NCI-H1105 (cell line): ENCODE data around the gene EFCAB6.

Experiments
- DNase-seq: peaks from one replicate; lab custom pipeline; 2025; lab: John Stamatoyannopoulos, UW

The EFCAB6 gene

GRCh38 chr22:43634316-43634715 lies 177.8 kb downstream of the EFCAB6 start:
- DNase-seq, result no peak

DNA sequence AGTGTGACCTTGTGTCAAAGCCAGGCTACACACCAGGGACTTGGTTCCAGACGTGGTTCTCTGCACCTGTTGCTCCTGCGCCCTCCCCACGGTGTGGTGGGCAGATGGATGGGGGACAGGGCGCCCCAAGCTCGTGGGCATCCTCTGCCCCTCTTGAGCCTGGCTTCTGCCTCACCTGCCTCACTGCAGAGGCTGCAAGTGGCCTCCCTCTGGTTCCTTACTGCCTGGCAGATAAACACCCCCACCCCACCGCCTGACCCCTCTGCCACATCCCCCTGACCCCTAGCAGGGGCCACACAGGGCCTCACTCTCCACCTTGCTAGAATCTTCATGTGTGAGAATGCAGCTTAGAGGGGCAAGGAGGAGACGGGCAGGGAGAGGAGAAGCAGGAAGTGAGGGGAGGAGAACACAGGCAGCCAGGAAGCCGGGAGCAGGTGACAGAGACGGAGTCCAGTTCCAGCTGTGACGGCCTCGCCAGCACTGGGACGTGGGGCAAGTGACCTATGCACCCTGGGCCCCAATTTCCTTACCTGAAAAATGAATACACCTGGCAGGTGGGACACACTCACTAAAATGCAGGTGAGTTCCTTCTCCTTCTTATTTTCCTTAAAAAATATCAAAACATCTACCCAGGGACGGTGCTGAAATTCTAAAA lies 178.3 kb downstream of the EFCAB6 start:
- DNase-seq, result no peak

DNA sequence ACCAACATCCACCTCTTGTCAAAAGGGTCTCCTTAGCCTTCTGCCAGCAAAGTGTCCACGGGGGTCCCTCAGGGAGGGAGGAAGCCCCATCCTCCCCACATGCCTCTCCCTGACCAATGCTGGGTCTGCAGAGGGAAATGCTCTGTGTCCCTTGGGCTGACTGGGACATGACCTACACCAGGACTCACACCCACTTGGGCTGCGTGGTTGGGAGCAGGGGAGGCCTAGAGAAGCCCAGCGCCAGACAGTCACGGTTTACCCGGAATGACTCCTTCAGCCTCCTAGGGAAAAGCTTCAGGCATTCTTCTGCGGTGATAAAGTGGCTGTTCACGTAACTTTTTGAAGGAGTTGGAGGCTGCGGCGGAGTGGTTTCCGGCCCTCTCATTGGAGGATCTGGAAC lies 180.3 kb downstream of the EFCAB6 start:
- DNase-seq, result no peak

DNA sequence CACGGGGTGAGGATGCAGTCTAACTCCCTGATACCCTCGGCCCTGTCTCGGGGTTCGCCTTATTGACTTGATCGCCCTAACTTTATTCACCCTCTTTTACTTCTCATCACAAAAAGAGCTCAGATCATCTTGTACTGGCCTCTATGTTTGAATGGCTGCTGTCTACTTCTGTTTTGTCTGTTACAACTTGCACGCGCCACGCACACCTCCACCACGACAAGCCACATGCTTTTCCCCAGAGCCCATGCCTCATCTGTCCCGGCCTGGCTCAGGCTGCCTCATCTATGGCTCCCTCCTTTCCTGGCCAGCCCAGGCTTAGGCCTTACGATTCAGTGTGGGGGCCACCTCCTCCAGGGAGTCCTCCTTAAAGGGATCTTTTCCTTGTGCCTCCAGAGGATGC lies 180.9 kb downstream of the EFCAB6 start:
- no peak for DNase-seq

- DNase-seq, result no peak
Measured at GRCh38 chr22:43630451-43630850, 181.7 kb downstream of the EFCAB6 start.

DNA sequence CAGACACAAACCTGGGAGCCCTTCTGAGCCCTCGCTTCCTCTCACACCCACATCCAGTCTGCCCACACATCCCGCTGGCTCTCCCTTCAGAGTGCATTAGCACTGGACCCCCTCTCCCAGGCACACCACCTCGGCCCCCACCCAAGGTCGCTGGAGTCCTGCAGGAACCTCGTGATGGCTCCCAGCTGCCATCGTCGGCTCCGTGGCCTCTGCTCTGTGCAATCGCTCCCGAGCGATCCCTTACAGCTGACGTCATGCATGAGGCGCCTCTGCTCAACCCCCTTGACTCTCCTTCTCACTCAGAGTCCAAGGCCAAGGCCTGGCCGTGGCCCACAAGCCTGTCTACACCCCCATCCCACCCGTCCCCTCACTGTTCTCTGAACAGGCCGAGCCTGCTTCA lies 183.9 kb downstream of the EFCAB6 start:
- DNase-seq, result no peak

DNA sequence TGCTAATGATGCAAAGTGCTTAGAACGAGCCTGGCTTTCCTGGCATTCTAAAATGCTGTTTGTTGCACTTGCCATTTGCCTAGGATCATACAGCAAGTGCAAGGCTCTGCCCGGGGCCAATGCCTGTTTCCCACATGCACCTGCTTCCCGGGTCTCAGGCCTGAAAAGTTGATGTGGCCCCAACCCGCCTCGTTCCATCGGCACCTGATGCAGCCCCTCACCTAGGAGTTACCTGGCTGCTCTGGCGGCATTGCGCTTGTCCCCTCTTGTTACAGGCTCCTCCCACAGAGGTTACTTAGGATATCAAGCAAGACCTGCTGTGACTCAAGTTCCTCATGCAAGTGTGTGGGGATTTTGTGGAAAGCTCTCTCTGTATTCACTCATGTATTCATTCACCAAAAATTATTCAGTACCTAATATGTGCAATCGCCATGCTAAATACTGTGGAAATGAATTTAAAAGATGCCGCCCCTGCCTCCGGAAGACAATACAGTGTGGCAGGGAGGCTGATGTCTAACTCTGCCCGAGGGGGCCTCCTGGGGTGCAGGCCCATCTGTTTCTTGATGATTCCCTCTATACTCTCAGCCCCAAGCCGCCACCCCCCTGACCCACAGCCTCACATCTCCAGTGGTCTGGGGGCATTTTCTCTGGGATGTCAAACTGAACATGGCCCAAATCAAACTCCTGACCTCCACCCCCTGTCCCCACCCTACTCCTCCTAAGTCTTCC lies 184.5 kb downstream of the EFCAB6 start:
- no peak for DNase-seq

DNA sequence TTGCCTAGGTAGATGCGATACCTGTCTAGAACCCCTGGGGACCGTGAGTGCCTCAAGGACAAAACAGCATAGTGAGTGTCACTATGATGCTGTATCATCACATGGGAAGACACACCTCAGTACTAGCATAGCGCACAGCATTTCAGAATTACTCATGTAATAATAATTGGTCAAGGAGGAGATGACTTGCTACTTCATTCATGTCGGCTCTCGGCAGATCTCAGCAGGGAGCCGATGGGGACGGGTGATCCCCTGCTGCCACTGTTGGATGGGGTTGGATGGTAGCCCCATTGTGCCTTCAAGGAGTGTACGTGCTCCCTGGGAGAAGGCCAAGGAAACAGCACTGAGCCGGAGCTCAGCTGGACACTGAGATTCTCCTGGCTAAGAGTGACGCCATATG lies 186.9 kb downstream of the EFCAB6 start:
- DNase-seq, result no peak

DNA sequence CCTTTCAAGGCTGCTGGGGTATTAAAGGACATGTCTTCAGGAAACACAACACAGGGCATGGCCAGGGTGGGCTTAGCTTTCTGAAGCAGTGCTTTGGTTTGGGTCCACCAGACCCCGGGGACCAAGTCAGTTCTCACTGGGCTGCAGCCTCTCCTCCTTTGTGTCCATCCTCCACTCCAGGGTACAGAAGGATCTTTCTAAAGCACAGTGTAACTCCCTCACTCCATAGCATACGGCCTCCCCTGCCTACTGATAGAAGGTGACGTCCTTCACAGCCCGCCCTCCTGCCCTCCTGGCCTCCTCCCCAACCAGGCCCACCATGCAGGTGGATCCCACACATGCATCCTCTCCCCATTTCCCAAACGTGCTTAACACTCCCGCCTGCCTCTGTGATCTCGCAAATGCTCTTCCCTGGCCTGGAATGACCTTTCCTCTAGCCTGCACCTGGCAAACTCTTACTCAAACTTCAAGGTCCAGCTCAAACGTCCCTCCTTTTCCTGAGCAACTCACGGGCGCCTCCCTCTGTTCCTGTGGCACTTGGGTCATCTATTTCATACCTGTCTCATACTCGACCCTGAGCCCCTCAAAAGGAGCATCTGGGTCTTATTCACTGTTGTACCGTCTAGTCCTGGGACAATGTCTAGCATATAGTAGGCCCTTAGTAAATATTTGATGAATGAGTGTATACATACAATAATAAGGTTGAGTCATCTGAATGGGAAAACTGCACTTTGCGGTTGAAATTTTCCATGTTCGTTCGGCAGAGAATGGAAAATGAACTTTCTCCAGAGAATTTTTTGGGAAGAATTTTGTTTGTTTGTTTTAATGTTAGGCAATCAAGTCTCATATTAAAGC lies 187.7 kb downstream of the EFCAB6 start:
- DNase-seq, result no peak

DNA sequence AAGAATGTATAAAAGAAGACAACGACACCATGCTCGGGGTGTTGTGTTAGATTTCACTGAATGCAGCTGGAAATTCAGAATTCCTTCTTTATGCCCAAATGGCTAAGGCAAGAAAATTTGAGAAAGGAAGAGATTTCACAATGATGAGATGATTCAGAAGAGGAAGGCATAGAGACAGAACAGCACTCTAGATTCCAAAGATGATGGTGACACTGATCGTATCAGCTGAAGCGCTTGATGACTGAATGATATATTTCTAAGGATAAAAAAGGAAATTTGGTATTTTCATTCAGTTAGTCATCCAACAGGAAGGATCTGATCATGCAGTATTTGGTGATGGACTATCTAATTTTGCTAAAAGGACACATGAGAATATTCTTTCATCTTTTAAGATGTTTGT lies 189.2 kb downstream of the EFCAB6 start:
- no peak for DNase-seq

- no peak for DNase-seq
Measured at GRCh38 chr22:43620197-43620596, 191.9 kb downstream of the EFCAB6 start.

DNA sequence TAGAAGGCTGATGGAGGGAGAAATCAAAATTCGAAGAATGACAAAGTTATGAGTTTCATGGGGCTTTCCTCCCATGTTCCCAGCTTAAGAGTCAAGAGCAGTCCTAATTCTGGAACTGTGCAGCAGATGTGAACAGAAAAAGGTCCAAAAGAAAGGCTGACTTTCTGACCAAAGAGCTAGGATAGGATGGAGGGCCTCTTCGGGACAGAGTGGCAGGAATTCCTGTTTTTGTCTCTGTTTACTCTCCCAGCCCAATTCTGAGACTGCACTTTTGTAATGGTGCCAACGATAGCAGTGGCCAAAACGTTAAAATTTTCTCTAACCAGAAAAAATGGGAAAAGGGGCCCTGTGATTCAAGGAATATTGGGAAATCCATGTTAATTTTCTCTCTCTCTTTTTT lies 193.6 kb downstream of the EFCAB6 start:
- DNase-seq, result no peak

DNA sequence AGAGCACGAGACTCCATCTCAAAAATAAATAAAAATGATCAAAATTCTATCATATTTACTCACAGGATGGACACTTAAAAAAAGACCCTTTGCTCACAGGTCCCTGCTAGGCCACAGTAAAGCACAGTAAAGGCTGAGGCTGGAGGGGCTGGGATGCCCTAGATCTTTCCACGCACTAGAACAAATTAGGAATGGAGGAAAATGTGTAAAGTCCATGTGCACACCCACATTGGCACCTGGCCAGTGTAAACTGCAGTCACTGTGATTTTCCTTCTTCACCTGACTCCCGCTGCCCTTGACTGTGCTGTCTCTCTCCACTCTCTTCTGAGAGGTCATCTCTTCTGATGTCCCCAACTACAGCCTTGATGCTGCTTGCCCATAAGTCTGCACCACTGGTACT lies 195.5 kb downstream of the EFCAB6 start:
- DNase-seq, result no peak

- DNase-seq, result no peak
Measured at GRCh38 chr22:43600265-43600664, 211.8 kb downstream of the EFCAB6 start.

GRCh38 chr22:43592476-43592875 lies 219.6 kb downstream of the EFCAB6 start:
- DNase-seq, result no peak

DNA sequence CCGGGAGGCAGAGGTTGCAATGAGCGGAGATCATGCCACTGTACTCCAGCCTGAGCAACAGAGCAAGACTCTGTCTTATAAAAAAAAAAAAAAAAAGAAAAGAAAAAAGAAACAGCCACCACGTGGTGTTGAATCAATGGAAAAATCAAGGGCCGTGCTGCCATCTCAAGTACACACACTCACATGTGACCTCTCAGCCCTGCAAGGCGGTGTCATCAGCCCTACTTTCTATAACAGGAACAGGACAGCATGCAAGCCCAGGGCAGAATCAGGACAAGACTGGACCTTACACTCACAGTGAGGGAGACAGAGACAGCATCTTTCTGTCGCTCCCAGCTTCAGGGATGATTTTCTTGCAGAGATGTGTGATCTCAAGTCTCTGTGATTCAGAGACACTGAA lies 220.7 kb downstream of the EFCAB6 start:
- no peak for DNase-seq

GRCh38 chr22:43587574-43587973 lies 224.5 kb downstream of the EFCAB6 start:
- DNase-seq, result no peak

GRCh38 chr22:43583501-43583900 lies 228.6 kb downstream of the EFCAB6 start:
- no peak for DNase-seq

- DNase-seq, result no peak
Measured at GRCh38 chr22:43582394-43582793, 229.7 kb downstream of the EFCAB6 start.

DNA sequence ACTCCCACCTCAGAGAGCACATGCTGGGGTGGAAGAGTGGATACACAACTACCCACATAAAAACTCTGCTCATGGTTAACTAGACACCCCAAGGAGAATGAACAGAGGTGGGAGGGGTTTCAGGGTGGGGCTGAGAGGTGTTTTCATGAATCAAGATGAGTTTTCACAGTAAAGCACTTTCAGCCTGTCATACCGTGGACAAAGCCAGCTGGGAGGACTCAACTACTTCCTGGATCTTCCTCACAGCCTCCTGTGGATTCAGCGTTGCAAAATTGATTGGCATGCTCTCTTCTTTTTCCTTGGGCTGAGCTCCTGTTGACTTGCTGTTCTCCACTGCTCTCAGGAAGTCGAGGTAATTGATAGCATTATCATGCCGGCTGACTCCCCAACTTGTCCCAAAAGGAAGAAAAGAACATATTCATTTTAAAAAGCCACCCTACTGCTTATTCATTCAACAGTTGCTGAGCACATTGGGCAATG lies 231.8 kb downstream of the EFCAB6 start:
- no peak for DNase-seq

DNA sequence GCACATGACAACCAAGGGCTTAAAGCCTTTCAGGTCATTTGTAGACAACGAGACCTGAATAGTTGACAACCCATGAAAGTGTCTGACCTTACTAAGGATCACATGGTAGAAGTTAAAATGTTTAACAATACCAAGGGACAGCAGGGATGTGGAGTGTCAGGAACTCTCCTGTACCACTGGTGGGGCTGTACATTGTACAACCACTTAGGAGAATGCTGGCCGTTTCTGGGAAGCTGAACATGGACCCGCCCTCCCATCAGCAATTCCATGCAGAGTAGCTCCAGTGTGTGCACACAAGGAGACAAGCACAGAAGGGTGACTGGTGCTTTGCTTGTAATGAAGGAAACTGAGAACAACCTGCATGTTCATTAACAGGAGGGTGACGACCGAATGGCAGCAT lies 237.4 kb downstream of the EFCAB6 start:
- DNase-seq, result no peak

DNA sequence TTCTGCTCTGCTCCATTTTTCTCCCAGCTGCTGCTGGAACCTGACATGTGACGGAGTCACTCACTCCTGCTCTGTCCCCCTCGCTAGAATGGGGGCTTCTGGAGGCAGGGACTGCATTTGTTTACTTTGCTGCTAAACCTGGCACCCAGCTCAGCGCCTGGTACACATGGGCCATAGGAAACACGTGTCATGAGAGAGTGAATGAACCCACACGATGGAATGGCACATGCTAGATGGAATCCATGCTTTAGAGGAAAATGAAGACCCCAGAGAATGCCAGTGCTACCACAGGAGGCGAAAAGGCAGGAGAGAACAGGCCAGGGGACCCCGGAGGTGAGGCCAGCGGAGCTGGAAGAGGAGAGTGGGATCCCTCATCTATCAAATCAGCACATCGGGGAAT lies 239.4 kb downstream of the EFCAB6 start:
- no peak for DNase-seq

DNA sequence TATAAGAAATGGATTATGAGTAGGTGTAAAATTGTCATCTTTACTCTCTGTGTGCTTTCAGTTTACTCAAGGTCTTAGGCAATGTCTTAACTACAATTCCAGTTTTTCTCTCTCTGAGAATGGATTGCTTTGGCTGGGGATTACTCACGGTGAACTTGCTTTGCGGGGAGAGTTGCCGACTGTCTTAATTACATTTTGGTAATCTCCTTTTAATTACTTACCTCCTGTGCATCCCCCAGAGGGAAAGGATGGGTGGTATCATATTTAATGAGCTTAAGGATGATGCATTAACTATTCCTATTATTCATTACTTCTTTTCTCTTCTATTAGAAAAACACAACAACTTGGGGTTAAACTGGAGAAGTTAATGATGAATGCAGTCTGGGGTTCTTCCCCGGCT lies 240.9 kb downstream of the EFCAB6 start:
- DNase-seq, result no peak
